GM18505 (cell line): ENCODE data around the gene PODNL1.
"Not testable (repeated sequence)": the region's sequence is repeated elsewhere in the genome, so short reads cannot be mapped to it uniquely, and the experiment has no call there.

Source experiments
- ATAC-seq: cut with Tn5 transposase; IDR thresholded peaks from one replicate; pipeline ENCODE4 v1.9.1; 2021; ENCODE audit not compliant: unreplicated experiment
- POLR2A ChIP-seq: IDR thresholded peaks from 4 replicates; pipeline ENCODE4 v1.6.1; 2011; ENCODE audit warnings: borderline replicate concordance; ENCODE audit not compliant: insufficient read depth, insufficient read length; ENCODE audit errors: extremely low read depth

The PODNL1 gene

GRCh38 chr19:13935765-13936510, 2.3 kb downstream of the PODNL1 start:
- no peak for TF ChIP-seq POLR2A
- no peak for ATAC-seq

- no peak for TF ChIP-seq POLR2A
- ATAC-seq, result no peak
Measured at GRCh38 chr19:13934785-13935109, 3.5 kb downstream of the PODNL1 start.

DNA sequence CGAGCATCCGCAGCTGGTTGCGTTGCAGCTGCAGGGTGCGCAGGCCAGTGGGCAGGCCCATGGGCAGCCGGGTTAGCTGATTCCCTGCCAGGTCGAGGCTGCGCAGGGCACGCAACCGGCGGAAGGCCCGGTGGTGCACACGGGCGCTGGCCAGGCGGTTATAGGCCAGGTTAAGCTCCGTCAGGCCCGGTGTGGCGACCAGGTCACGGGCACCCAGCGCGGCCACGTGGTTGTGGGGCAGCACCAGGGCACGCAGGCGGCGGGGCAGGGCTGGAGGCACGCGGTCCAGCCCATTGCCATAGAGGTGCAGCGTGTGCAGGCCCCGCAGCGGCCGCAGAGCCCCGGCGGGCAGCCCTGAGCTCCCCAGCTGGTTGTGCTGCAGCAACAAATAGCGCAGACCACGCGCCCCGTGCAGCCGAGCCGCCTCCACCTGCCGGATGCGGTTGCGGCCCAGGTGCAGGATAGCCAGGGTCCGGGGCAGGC, 5.3 kb downstream of the PODNL1 start:
- ATAC-seq, result no peak
- TF ChIP-seq POLR2A, result no peak

DNA sequence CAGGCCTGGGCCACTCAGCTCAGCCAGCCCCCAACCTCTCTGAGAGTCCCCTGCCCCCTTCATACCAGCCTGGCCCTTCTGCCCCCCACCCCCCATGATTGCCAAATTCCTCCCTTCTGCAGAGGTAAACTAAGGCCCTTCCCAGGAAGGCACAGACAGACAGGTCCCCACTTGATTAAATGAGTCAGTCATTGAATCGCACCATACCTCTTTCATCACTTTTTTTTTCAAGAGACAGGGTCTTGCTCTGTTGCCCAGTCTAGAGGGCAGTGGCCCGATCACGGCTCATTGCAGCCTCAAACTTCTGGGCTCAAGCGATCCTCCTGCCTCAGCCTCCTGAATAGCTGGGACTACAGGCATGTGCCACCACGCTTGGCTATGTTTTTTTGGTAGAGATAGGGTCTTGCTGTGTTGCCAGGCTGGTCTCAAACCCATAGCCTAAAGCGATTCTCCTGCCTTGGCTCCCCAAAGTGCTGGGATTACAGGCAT, 6.0 kb downstream of the PODNL1 start:
- no peak for ATAC-seq
- no peak for TF ChIP-seq POLR2A

GRCh38 chr19:13931391-13932148, 6.6 kb downstream of the PODNL1 start:
- no peak for ATAC-seq
- TF ChIP-seq POLR2A, result no peak

- ATAC-seq, result no peak
- TF ChIP-seq POLR2A, result no peak
Measured at GRCh38 chr19:13930402-13930801, 7.8 kb downstream of the PODNL1 start.

DNA sequence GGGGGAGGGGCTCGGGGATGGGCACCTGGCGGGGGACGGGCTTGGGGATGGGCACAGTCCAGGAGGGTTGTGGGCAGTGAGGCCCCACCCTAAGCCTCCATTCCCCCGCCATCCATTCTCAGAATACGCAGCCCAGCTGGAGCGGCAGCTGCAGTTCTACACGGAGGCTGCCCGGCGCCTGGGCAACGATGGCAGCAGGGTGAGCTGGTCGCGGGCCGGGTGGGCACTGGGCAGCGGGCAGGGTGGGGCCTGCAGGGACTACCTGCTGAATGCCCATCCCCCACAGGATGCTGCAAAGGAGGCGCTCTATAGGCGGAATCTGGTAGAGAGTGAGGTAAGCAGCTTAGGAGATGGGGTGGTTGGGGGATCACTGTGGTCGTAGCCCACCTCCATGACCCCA, 8.3 kb downstream of the PODNL1 start:
- no peak for TF ChIP-seq POLR2A
- ATAC-seq, result no peak

DNA sequence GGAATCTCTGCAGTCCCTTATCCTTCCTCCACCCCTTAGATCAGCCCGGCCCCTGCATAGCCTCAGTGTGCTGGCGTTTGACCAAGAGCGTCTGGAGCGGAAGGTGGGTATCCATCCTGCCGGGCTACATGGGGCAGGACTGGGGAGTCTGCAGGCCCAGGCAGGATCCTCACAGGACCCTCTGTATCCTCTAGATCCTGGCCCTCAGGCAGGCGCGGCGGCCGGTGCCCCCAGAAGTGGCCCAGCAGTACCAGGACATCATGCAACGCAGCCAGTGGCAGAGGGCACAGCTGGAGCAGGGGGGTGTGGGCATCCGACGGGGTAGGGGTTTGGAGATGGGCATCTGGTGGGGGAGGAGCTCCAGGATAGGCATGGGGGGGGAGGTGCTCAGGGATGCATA, 8.9 kb downstream of the PODNL1 start:
- ATAC-seq, result no peak
- TF ChIP-seq POLR2A, result no peak

GRCh38 chr19:13926715-13927114, 11.5 kb downstream of the PODNL1 start:
- no peak for ATAC-seq
- TF ChIP-seq POLR2A, result no peak

DNA sequence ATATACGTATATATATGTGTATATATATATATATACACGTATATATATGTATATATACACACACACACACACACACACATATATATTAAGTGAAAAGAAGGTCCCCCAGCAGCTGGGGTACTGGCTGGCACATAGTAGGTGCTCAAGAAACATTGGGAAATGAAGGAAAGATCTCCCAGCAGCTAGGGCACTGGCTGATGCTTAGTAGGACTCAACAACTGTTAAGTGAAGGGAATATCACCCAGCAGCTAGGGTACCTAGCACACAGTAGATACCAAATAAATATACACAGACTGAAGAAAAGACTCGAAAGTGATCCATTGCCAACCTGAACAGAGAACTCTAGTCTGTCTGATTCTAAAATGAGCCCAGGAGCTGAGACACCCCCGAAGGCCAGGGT, 12.2 kb downstream of the PODNL1 start:
- ATAC-seq, result no peak
- no peak for TF ChIP-seq POLR2A

- no peak for TF ChIP-seq POLR2A
- no peak for ATAC-seq
Measured at GRCh38 chr19:13923194-13923987, 14.8 kb downstream of the PODNL1 start.

DNA sequence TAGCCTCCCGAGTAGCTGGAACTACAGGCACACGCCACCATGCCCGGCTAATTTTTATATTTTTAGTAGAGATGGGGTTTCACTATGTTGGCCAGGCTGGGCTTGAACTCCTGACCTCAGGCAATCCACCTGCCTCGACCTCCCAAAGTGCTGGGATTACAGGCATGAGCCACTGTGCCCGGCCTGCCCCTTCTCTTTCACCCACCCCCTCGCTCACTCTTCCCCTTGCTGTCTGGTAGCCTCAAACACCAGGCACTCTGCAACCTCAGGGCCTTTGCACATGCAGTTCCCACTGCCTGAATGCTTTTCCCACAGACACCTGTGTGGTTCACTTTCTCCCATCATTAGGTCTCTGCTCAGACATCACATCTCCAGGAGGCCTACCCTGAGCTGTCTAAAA, 16.1 kb downstream of the PODNL1 start:
- not testable (repeated sequence) for ATAC-seq

- no peak for TF ChIP-seq POLR2A
- ATAC-seq, result no peak
Measured at GRCh38 chr19:13920940-13921747, 17.1 kb downstream of the PODNL1 start.
